22Rv1 (cell line): ENCODE results near the gene NFYC.

Source experiments
- ZFX ChIP-seq: fragments of 450-650 bp; IDR thresholded peaks from 2 replicates; pipeline ENCODE4 v1.6.1; 2017; ENCODE audit warnings: antibody characterized with exemption, borderline replicate concordance
- TF ChIP-seq, protein P1 (sequence below): fragments of 450-650 bp; IDR thresholded peaks from 2 replicates; pipeline ENCODE4 v1.5.1; 2017; ENCODE audit warnings: mild to moderate bottlenecking

GRCh38 chr1:40739455-40740008 lies 48.0 kb downstream of the NFYC start:
- TF ChIP-seq, protein P1, sequence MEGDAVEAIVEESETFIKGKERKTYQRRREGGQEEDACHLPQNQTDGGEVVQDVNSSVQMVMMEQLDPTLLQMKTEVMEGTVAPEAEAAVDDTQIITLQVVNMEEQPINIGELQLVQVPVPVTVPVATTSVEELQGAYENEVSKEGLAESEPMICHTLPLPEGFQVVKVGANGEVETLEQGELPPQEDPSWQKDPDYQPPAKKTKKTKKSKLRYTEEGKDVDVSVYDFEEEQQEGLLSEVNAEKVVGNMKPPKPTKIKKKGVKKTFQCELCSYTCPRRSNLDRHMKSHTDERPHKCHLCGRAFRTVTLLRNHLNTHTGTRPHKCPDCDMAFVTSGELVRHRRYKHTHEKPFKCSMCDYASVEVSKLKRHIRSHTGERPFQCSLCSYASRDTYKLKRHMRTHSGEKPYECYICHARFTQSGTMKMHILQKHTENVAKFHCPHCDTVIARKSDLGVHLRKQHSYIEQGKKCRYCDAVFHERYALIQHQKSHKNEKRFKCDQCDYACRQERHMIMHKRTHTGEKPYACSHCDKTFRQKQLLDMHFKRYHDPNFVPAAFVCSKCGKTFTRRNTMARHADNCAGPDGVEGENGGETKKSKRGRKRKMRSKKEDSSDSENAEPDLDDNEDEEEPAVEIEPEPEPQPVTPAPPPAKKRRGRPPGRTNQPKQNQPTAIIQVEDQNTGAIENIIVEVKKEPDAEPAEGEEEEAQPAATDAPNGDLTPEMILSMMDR: no peak
- no peak for TF ChIP-seq ZFX
